ENCODE results near the gene VNN1.

VNN1 gene

DNA sequence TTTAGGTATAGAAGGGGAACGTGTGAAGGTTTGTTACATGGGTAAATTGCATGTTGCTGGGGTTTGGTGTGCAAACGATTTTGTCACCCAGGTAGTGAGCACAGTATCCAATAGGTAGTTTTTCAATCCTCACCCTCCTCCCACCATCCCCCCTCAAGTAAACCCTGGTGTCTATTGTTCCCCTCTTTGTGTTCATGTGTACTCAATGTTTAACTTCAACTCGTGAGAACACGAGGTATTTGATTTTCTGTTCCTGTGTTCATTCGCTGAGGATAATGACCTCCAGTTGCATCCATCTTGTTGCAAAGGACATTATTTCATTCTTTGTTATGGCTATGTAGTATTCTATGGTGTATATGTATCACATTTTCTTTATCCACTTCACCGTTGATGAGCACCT lies 11.6 kb upstream of the VNN1 start:
- Histone ChIP-seq H3K9me2 (replicated peaks; ENCODE audit: insufficient read depth, low read length) (no peaks in the 10 kb centered on the region), H3K27ac (ENCODE audit: low read depth, low read length) (no peak overlapping the region), H3F3A (ENCODE audit: insufficient read depth) (no peaks in the 10 kb centered on the region), H3K36me3 (ENCODE audit: low read length) (no peaks in the 10 kb centered on the region), H3K9me3 (ENCODE audit: insufficient read depth, low read length) (no peaks in the 10 kb centered on the region), H3K27me3 (ENCODE audit: low read length) (no peaks in the 10 kb centered on the region), H3K9ac (ENCODE audit: low read length) (no peak overlapping the region), H3K4me2 (ENCODE audit: low read depth, low read length, poor library complexity, severe bottlenecking) (no peak overlapping the region), H3K79me2 (ENCODE audit: insufficient read depth, low read length) (no peaks in the 10 kb centered on the region), H3K4me3 (ENCODE audit: insufficient read depth, low read length, poor library complexity, severe bottlenecking) (no peak overlapping the region), H2AFZ (ENCODE audit: low read depth, low read length, severe bottlenecking) (peak overlapping the region; percentile 0), H4K20me1 (ENCODE audit: low read depth, low read length) (no peaks in the 10 kb centered on the region)
- TF ChIP-seq, protein P1, sequence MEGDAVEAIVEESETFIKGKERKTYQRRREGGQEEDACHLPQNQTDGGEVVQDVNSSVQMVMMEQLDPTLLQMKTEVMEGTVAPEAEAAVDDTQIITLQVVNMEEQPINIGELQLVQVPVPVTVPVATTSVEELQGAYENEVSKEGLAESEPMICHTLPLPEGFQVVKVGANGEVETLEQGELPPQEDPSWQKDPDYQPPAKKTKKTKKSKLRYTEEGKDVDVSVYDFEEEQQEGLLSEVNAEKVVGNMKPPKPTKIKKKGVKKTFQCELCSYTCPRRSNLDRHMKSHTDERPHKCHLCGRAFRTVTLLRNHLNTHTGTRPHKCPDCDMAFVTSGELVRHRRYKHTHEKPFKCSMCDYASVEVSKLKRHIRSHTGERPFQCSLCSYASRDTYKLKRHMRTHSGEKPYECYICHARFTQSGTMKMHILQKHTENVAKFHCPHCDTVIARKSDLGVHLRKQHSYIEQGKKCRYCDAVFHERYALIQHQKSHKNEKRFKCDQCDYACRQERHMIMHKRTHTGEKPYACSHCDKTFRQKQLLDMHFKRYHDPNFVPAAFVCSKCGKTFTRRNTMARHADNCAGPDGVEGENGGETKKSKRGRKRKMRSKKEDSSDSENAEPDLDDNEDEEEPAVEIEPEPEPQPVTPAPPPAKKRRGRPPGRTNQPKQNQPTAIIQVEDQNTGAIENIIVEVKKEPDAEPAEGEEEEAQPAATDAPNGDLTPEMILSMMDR (IDR thresholded peaks at IDR 0.05; ENCODE audit: insufficient read depth, low read length, poor library complexity, severe bottlenecking) = no peak
- TF ChIP-seq EZH2phosphoT487 (conservative IDR thresholded peaks at IDR 0.05; ENCODE audit: low read length) = no peak

GRCh38 chr6:132719736-132720448 lies 6.0 kb upstream of the VNN1 start:
- Histone ChIP-seq H3K9ac (ENCODE audit: low read length) (no peak overlapping the region), H3F3A (ENCODE audit: insufficient read depth) (no peaks in the 10 kb centered on the region), H3K27me3 (ENCODE audit: low read length) (no peaks in the 10 kb centered on the region), H2AFZ (ENCODE audit: low read depth, low read length, severe bottlenecking) (no peak overlapping the region), H3K9me3 (ENCODE audit: insufficient read depth, low read length) (no peaks in the 10 kb centered on the region), H3K36me3 (ENCODE audit: low read length) (no peaks in the 10 kb centered on the region), H3K4me3 (ENCODE audit: insufficient read depth, low read length, poor library complexity, severe bottlenecking) (no peak overlapping the region), H3K79me2 (ENCODE audit: insufficient read depth, low read length) (no peaks in the 10 kb centered on the region), H4K20me1 (ENCODE audit: low read depth, low read length) (no peaks in the 10 kb centered on the region), H3K9me2 (replicated peaks; ENCODE audit: insufficient read depth, low read length) (no peaks in the 10 kb centered on the region), H3K4me2 (ENCODE audit: low read depth, low read length, poor library complexity, severe bottlenecking) (no peak overlapping the region), H3K27ac (ENCODE audit: low read depth, low read length) (no peak overlapping the region)
- no peak for TF ChIP-seq EZH2phosphoT487 (conservative IDR thresholded peaks at IDR 0.05; ENCODE audit: low read length)
- TF ChIP-seq, protein P1 (IDR thresholded peaks at IDR 0.05; ENCODE audit: insufficient read depth, low read length, poor library complexity, severe bottlenecking) = no peak

DNA sequence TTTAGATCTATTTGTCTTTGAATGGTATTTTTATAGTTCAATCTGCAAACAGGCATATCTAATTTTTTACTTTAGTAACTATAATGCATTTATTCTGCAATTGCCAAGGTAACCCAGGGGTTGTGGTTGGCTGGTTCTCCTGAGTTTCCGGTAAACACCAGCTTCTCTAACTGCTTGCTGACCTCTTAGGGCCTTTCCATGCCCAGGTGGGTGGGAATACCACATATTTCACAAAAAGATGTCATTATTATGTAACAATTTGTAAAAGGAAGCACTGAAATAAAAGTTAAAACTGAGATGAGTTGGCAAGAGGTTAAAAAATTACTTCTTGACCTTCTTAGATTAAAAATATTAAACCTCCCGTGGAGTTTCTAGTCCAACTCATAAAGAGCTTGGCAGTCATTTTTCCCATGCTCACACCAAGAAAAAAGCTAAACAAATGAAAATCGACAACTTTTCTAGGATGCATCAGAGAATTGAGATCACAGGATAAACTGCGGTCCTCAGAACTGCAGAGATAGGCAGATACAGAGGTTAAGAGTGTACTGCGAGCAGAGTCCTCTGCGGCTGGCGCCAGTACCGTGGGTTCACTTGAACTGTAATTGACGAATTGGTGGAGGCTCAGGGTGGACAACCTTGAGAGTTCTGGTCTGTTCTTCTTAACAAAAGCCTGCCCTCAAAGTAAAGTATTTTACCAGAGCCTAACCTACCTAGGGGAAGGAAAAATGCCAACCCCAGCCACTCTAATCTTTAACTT lies 2.2 kb upstream of the VNN1 start:
- no peak overlapping the region for H3K27ac ChIP-seq (ENCODE audit: low read depth, low read length)
- H3F3A ChIP-seq (ENCODE audit: insufficient read depth) = no peaks in the 10 kb centered on the region
- no peaks in the 10 kb centered on the region for H3K36me3 ChIP-seq (ENCODE audit: low read length)
- H3K4me3 ChIP-seq (ENCODE audit: insufficient read depth, low read length, poor library complexity, severe bottlenecking) = no peak overlapping the region
- no peaks in the 10 kb centered on the region for H3K9me3 ChIP-seq (ENCODE audit: insufficient read depth, low read length)
- H2AFZ ChIP-seq (ENCODE audit: low read depth, low read length, severe bottlenecking) = no peak overlapping the region
- no peaks in the 10 kb centered on the region for H3K27me3 ChIP-seq (ENCODE audit: low read length)
- H3K9me2 ChIP-seq (replicated peaks; ENCODE audit: insufficient read depth, low read length) = no peaks in the 10 kb centered on the region
- H3K79me2 ChIP-seq (ENCODE audit: insufficient read depth, low read length) = no peaks in the 10 kb centered on the region
- TF ChIP-seq EZH2phosphoT487 (conservative IDR thresholded peaks at IDR 0.05; ENCODE audit: low read length) = no peak
- TF ChIP-seq, protein P1 (IDR thresholded peaks at IDR 0.05; ENCODE audit: insufficient read depth, low read length, poor library complexity, severe bottlenecking) = no peak
- H3K4me2 ChIP-seq (ENCODE audit: low read depth, low read length, poor library complexity, severe bottlenecking) = no peak overlapping the region
- H3K9ac ChIP-seq (ENCODE audit: low read length) = no peak overlapping the region
- no peaks in the 10 kb centered on the region for H4K20me1 ChIP-seq (ENCODE audit: low read depth, low read length)

Data from SU-DHL-6 (cell line).